ENCODE results near the gene SLC22A5. TPM values are rescaled to one million over a fixed set of nuclear protein-coding genes. Genes with fewer than 3 reads are reported as not detected.
A peak's percentile ranks its signal among the peaks of the same experiment; 100 is the strongest.

SLC22A5 gene
- total and polyA plus RNA-seq, 9 of the 15 experiments (the other 6 are each of a cell fraction or from before 2014, with no cell fraction given), result 3.0 to 16.6 (median 8.3) TPM

GRCh38 chr5:132422720-132423437 is 53.4 kb downstream of the SLC22A5 start (continued):
- TF ChIP-seq ATF4 (CRISPR knock-in tag; IDR thresholded peaks at IDR 0.05), result 0 out of 2 replicates have a peak, but pooled peaks have one; percentile 52
- TF ChIP-seq ZNF639 (CRISPR knock-in tag; conservative IDR thresholded peaks at IDR 0.05 in 1 of 2, IDR thresholded peaks at IDR 0.05 in 1 of 2), result peak in 1 of 2 experiments; percentile 62; a peak in 1 of 4 replicates
- TF ChIP-seq BMI1 (IDR thresholded peaks at IDR 0.05; ENCODE audit: low read length), result no peak
- no peak for TF ChIP-seq ILK (tag; IDR thresholded peaks at IDR 0.05; ENCODE audit: borderline replicate concordance, low read depth)
- TF ChIP-seq CHD7 (IDR thresholded peaks at IDR 0.05; ENCODE audit: low read depth, low read length), result no peak
- peak; percentile 79 for TF ChIP-seq L3MBTL2 (IDR thresholded peaks at IDR 0.05)
- peak; percentile 85 for TF ChIP-seq ATF7 (IDR thresholded peaks at IDR 0.05)
- TF ChIP-seq HMG20B (CRISPR knock-in tag; IDR thresholded peaks at IDR 0.05), result no peak
- no peak for TF ChIP-seq STAG1 (CRISPR knock-in tag; IDR thresholded peaks at IDR 0.05; ENCODE audit: borderline replicate concordance)
- TF ChIP-seq OTX1 (CRISPR knock-in tag; IDR thresholded peaks at IDR 0.05), result no peak
- no peak for TF ChIP-seq ZNF764 (CRISPR knock-in tag; IDR thresholded peaks at IDR 0.05; ENCODE audit: low read depth)
